ENCODE data around the gene ZNF543. TPM values are rescaled to one million over a fixed set of nuclear protein-coding genes. Genes with fewer than 3 reads are reported as not detected.

The ZNF543 gene
- total RNA-seq, 1 experiment from 2014 or later = 8.4 TPM

- Histone ChIP-seq H2BK15ac (ENCODE audit: low read depth, low read length) (no peak overlapping the region), H3K79me1 (ENCODE audit: insufficient read depth, low read depth, low read length, poor library complexity, severe bottlenecking) (peaks cover 9% of the 10 kb centered on the region), H3K18ac (ENCODE audit: insufficient read length, low read depth, low read length) (no peak overlapping the region), H3K27ac (ENCODE audit: insufficient read length, low read depth, low read length) (no peak overlapping the region), H3K27me3 (ENCODE audit: insufficient read depth, low read length) (no peaks in the 10 kb centered on the region), H3K4ac (ENCODE audit: low read depth, low read length) (no peak overlapping the region), H3K4me2 (ENCODE audit: insufficient read depth, insufficient read length, low read length) (no peak overlapping the region), H3K14ac (ENCODE audit: insufficient read depth, low read length) (no peak overlapping the region), H4K8ac (replicated peaks; ENCODE audit: insufficient read length, low read depth, low read length) (no peak overlapping the region), H3K79me2 (ENCODE audit: insufficient read depth, low read length) (peaks cover 5% of the 10 kb centered on the region), H4K91ac (ENCODE audit: insufficient read length, low read depth, low read length) (no peak overlapping the region), H3K56ac (ENCODE audit: insufficient read length, low read depth, low read length) (no peak overlapping the region), H2BK20ac (ENCODE audit: low read depth, low read length, poor library complexity, severe bottlenecking) (no peak overlapping the region), H3K4me1 (ENCODE audit: insufficient read depth, low read length) (no peaks in the 10 kb centered on the region), H2BK12ac (ENCODE audit: insufficient read length, low read depth, low read length) (no peak overlapping the region), H3T11ph (ENCODE audit: low read length) (no peak overlapping the region), H2BK5ac (ENCODE audit: insufficient read length, low read length) (no peak overlapping the region), H4K20me1 (ENCODE audit: control insufficient read depth, insufficient read depth, insufficient read length) (no peaks in the 10 kb centered on the region), H2AFZ (ENCODE audit: low read length) (no peak overlapping the region), H2BK120ac (ENCODE audit: low read depth, low read length, poor library complexity, severe bottlenecking) (no peak overlapping the region), H3K9me3 (ENCODE audit: control insufficient read depth, low read depth, low read length) (no peaks in the 10 kb centered on the region), H3K23ac (ENCODE audit: insufficient read length, low read depth, low read length) (no peak overlapping the region), H2AK5ac (ENCODE audit: insufficient read length, low read length) (no peak overlapping the region), H4K5ac (ENCODE audit: insufficient read length, low read depth, low read length) (no peak overlapping the region), H3K9ac (ENCODE audit: extremely low read depth, insufficient read length, low read length) (no peak overlapping the region), H3K23me2 (ENCODE audit: insufficient read length, low read depth, low read length, poor library complexity, severe bottlenecking) (no peaks in the 10 kb centered on the region)
- no peak for TF ChIP-seq CTCF (conservative IDR thresholded peaks at IDR 0.05)
- H3K36me3 Mint-ChIP-seq (ENCODE audit: insufficient read depth in 1 of 3, low read depth in 3 of 3) = peaks cover 78 to 90% (median 88%) of the 10 kb centered on the region in 3 experiments
- H3K4me1 Mint-ChIP-seq = peaks cover 0 to 4% of the 10 kb centered on the region in 2 experiments; a peak in 1 of 4 replicates
- peaks cover 0 to 13% of the 10 kb centered on the region in 2 experiments; a peak in 3 of 5 replicates for H3K9me3 Mint-ChIP-seq
- H3K27me3 Mint-ChIP-seq (ENCODE audit: low read depth) = no peaks in the 10 kb centered on the region
- DNase-seq = no peak
- H3K4me3 Mint-ChIP-seq = no peak overlapping the region
- WGBS (ENCODE audit: extremely low coverage, insufficient read length, low lambda C conversion rate) = no CpG with 5 or more reads among the region's 1 CpG
- H3K27ac Mint-ChIP-seq = no peak overlapping the region
Measured at GRCh38 chr19:57292547-57292946, 27.7 kb upstream of the ZNF543 start.

Measured in H9 (cell line).